GM21447 (cell line): ENCODE results near the gene ORM1.
A peak's percentile ranks its signal among the peaks of the same experiment; 100 is the strongest.

Experiments used
- ATAC-seq: cut with Tn5 transposase; IDR thresholded peaks from one replicate; pipeline ENCODE4 v1.9.1; 2021; ENCODE audit not compliant: unreplicated experiment

ORM1 gene

GRCh38 chr9:114341152-114341830 is 18.4 kb downstream of the ORM1 start:
- ATAC-seq, result no peak

GRCh38 chr9:114341991-114342390 is 19.1 kb downstream of the ORM1 start:
- no peak for ATAC-seq

GRCh38 chr9:114342755-114343440 is 20.0 kb downstream of the ORM1 start:
- ATAC-seq, result no peak

GRCh38 chr9:114343471-114344187 is 20.7 kb downstream of the ORM1 start:
- ATAC-seq, result no peak

- no peak for ATAC-seq
Observed at GRCh38 chr9:114344188-114344566, 21.3 kb downstream of the ORM1 start.

- ATAC-seq, result no peak
Observed at GRCh38 chr9:114344692-114345091, 21.8 kb downstream of the ORM1 start.

- no peak for ATAC-seq
Observed at GRCh38 chr9:114345493-114346065, 22.7 kb downstream of the ORM1 start.

GRCh38 chr9:114346146-114346545 is 23.2 kb downstream of the ORM1 start:
- no peak for ATAC-seq

- no peak for ATAC-seq
Observed at GRCh38 chr9:114347675-114348074, 24.8 kb downstream of the ORM1 start.

GRCh38 chr9:114348261-114348905 is 25.5 kb downstream of the ORM1 start:
- ATAC-seq, result no peak

- peak; percentile 90 for ATAC-seq
Observed at GRCh38 chr9:114348906-114349482, 26.1 kb downstream of the ORM1 start.

GRCh38 chr9:114349713-114350480 is 27.0 kb downstream of the ORM1 start:
- no peak for ATAC-seq

GRCh38 chr9:114350636-114351401 is 27.9 kb downstream of the ORM1 start:
- ATAC-seq, result no peak

GRCh38 chr9:114351932-114352331 is 29.0 kb downstream of the ORM1 start:
- no peak for ATAC-seq

- no peak for ATAC-seq
Observed at GRCh38 chr9:114355821-114356220, 32.9 kb downstream of the ORM1 start.

GRCh38 chr9:114356792-114357191 is 33.9 kb downstream of the ORM1 start:
- ATAC-seq, result no peak

GRCh38 chr9:114357360-114357759 is 34.5 kb downstream of the ORM1 start:
- no peak for ATAC-seq

- no peak for ATAC-seq
Observed at GRCh38 chr9:114357911-114358328, 35.0 kb downstream of the ORM1 start.

GRCh38 chr9:114359801-114360200 is 36.9 kb downstream of the ORM1 start:
- no peak for ATAC-seq
